C4-2B (cell line): ENCODE data around the gene SLC7A4.

Experiments
- H3K27ac ChIP-seq: fragments of 450-650 bp; 2 replicates; pipeline ENCODE4 v1.5.1; 2017
- ZFX ChIP-seq: fragments of 450-650 bp; IDR thresholded peaks from 2 replicates; pipeline ENCODE4 v1.6.1; 2017
- TF ChIP-seq, protein P1 (sequence below): fragments of 450-650 bp; conservative IDR thresholded peaks from 2 replicates; pipeline ENCODE4 v1.5.1; 2017; ENCODE audit warnings: mild to moderate bottlenecking

SLC7A4 gene

GRCh38 chr22:20999350-21000206 lies 32.8 kb downstream of the SLC7A4 start:
- TF ChIP-seq, protein P1, sequence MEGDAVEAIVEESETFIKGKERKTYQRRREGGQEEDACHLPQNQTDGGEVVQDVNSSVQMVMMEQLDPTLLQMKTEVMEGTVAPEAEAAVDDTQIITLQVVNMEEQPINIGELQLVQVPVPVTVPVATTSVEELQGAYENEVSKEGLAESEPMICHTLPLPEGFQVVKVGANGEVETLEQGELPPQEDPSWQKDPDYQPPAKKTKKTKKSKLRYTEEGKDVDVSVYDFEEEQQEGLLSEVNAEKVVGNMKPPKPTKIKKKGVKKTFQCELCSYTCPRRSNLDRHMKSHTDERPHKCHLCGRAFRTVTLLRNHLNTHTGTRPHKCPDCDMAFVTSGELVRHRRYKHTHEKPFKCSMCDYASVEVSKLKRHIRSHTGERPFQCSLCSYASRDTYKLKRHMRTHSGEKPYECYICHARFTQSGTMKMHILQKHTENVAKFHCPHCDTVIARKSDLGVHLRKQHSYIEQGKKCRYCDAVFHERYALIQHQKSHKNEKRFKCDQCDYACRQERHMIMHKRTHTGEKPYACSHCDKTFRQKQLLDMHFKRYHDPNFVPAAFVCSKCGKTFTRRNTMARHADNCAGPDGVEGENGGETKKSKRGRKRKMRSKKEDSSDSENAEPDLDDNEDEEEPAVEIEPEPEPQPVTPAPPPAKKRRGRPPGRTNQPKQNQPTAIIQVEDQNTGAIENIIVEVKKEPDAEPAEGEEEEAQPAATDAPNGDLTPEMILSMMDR = no peak
- peak overlapping the region; percentile 96 for H3K27ac ChIP-seq

DNA sequence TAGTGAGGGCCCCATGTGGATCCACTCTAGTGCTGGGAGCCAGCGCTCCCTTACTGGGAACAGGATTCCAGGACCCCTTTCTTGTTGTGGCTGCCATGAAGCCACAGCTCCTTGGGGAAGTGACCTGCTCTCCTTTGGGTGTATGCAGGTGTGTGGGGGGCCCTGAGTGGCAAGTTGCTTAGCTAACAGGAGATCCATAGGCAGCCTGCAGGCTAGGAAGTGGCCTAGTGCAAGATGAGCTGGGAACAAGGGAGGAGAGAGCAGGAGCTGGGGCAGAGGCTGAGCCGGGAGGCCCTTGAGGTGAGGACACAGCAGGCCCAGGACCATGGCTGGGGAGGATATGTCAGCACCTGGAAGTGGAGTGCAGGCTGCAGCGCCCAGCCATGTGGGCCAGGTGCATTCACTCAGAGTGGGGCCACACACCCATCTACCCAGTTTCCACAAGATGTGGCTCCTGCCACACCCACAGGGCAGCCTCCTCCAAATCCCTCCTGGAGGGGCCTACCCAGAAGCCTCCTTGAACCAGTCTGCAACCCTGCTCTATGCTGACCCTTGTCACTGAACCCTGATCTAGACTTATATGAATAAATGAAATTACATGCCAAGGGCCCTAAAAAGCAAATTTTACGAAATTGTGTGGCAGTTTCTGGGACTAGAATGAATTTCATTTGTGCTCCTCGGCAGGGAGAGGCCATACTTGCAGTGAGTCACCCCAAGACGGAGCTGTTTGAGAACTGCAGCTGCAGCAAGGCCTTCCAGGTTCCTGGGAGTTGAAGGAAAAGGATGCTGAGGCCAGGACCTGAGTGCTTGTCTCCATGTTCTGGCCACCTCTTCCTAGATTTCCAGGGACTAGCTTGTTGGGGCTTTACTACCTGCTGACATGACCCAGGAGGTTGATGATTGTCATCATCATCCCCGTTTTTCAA lies 33.7 kb downstream of the SLC7A4 start:
- no peak overlapping the region for H3K27ac ChIP-seq

GRCh38 chr22:20997536-20998257 lies 34.7 kb downstream of the SLC7A4 start:
- no peak for TF ChIP-seq ZFX
- TF ChIP-seq, protein P1 = no peak
- no peak overlapping the region for H3K27ac ChIP-seq

More for the DNA sequence above, 33.7 kb downstream of the SLC7A4 start:
- TF ChIP-seq, protein P1 = no peak
- TF ChIP-seq ZFX = no peak

DNA sequence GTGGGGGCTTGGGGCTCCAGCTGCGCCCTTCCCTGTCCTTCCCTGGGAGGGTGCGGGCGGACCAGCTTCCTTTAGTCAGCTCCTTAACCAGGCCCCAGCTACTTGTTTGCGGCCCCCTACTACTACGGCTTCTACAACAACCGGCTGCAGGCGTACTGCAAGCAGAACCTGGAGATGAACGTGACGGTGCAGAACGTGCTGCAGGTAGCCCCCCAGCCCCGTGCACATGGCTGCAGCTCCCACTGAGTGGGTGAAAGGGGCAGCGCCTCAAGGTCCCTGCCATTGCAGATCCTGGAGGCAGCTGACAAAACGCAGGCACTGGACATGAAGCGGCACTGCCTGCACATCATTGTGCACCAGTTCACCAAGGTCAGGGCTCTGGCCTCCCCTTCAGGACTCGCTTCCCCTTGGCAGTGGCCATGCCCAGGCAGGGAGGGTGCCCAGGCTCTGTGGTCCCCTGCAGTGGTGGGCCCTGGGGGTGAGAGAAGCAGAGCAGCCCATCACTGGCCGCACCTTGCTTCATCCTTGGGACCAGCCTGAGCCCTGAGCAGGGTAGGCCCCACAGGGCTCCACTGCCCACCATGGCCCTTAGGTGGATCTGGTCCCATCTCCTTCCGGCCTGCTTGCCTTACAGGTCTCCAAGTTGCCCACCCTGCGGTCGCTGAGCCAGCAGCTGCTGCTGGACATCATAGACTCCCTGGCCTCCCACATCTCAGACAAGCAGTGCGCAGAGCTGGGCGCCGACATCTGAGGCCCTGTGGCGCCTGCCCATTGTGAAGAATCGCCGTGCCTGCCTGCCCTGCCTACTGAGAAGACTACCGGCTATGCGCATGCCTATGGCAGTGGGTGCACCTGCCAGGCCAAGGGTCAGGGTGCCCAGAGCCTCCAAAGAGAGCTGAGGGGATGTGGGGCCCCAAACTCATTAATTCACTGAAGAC lies 35.5 kb downstream of the SLC7A4 start:
- TF ChIP-seq, protein P1 = no peak
- no peak for TF ChIP-seq ZFX
- no peak overlapping the region for H3K27ac ChIP-seq

DNA sequence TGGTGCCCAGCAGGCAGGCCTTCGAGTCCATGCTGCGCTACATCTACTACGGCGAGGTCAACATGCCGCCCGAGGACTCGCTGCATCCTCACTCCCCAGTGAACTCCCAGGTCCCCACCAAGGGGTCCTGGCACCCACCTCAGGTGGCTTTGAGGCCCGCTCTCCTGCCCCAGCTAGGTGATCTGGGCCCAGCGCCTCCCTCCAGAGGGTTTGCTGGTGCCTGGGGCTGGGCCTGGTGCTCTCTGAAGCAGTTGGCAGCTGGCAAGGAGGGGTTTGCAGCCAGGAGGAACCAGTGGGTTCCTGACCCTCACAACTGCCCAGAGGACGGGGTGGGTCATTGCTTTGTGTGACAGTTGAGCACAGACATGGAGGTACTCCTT lies 36.3 kb downstream of the SLC7A4 start:
- no peak overlapping the region for H3K27ac ChIP-seq
- no peak for TF ChIP-seq ZFX
- TF ChIP-seq, protein P1 = no peak

DNA sequence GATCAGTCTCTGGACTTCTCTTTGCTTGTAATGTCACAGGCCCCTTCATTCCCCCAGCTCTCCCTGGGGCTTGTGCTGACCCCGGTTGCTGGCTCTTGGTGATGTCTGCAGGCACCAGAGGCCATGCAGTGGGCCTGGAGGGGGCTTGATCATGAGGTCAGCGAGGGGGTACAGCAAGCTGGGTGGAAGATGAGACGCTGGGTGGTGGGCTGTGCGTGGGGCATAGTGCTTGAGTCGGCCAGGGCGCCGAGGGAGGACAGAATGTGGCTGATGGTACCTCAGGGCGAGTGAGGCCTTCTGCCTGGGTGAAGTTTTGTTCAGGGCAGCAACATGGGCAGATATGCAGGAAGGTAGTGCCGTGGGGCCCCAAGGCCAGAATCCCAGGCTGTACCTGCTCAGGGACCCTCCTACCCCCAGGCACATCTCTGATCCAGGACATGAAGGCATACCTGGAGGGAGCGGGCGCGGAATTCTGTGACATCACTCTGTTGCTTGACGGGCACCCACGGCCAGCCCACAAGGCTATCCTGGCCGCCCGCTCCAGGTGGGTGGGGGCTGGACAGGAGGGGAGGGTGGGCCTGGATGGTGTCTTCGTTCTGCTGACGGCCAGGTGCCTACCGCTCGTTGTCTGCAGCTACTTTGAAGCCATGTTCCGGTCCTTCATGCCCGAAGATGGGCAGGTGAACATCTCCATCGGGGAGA lies 36.9 kb downstream of the SLC7A4 start:
- TF ChIP-seq, protein P1 = no peak
- TF ChIP-seq ZFX = no peak

More for the DNA sequence above, 36.9 kb downstream of the SLC7A4 start:
- H3K27ac ChIP-seq = no peak overlapping the region
